ENCODE results near the gene CITED4. TPM values are rescaled to one million over a fixed set of nuclear protein-coding genes. Genes with fewer than 3 reads are reported as not detected.

The CITED4 gene
- total RNA-seq, 1 donor from 2014 or later = 4.7 TPM

GRCh38 chr1:40851643-40852042 lies 10.5 kb downstream of the CITED4 start:
- TF ChIP-seq CTCF (IDR thresholded peaks at IDR 0.05; ENCODE audit: insufficient read depth, low read length, severe bottlenecking) = no peak
- Histone ChIP-seq H3K27me3 (ENCODE audit: control insufficient read depth, insufficient read depth, low read length) (no peaks in the 10 kb centered on the region), H3K36me3 (ENCODE audit: control insufficient read depth, insufficient read depth, low read length) (no peaks in the 10 kb centered on the region), H3K4me3 (ENCODE audit: low read depth, low read length) (no peak overlapping the region)
- no peak for FAIRE-seq
- DNase-seq (ENCODE audit: low read depth) = no peak

- Histone ChIP-seq H3K36me3 (ENCODE audit: control insufficient read depth, insufficient read depth, low read length) (no peaks in the 10 kb centered on the region), H3K27me3 (ENCODE audit: control insufficient read depth, insufficient read depth, low read length) (no peaks in the 10 kb centered on the region), H3K4me3 (ENCODE audit: low read depth, low read length) (no peak overlapping the region)
- DNase-seq (ENCODE audit: low read depth) = peak; percentile 49
- no peak for FAIRE-seq
- peak; percentile 90 for TF ChIP-seq CTCF (IDR thresholded peaks at IDR 0.05; ENCODE audit: insufficient read depth, low read length, severe bottlenecking)
These were observed 12.2 kb downstream of the CITED4 start for GRCh38 chr1:40849801-40850592.

GRCh38 chr1:40848530-40849189 lies 13.5 kb downstream of the CITED4 start:
- FAIRE-seq = no peak

GRCh38 chr1:40847023-40847745 lies 15.0 kb downstream of the CITED4 start:
- FAIRE-seq = no peak
- Histone ChIP-seq H3K36me3 (ENCODE audit: control insufficient read depth, insufficient read depth, low read length) (no peaks in the 10 kb centered on the region), H3K4me3 (ENCODE audit: low read depth, low read length) (no peak overlapping the region), H3K27me3 (ENCODE audit: control insufficient read depth, insufficient read depth, low read length) (no peaks in the 10 kb centered on the region)
- TF ChIP-seq CTCF (IDR thresholded peaks at IDR 0.05; ENCODE audit: insufficient read depth, low read length, severe bottlenecking) = no peak
- DNase-seq (ENCODE audit: low read depth) = peak; percentile 65

More at GRCh38 chr1:40848530-40849189, 13.5 kb downstream of the CITED4 start:
- peak; percentile 92 for TF ChIP-seq CTCF (IDR thresholded peaks at IDR 0.05; ENCODE audit: insufficient read depth, low read length, severe bottlenecking)
- Histone ChIP-seq H3K36me3 (ENCODE audit: control insufficient read depth, insufficient read depth, low read length) (no peaks in the 10 kb centered on the region), H3K4me3 (ENCODE audit: low read depth, low read length) (no peak overlapping the region), H3K27me3 (ENCODE audit: control insufficient read depth, insufficient read depth, low read length) (no peaks in the 10 kb centered on the region)
- peak; percentile 68 for DNase-seq (ENCODE audit: low read depth)

- Histone ChIP-seq H3K36me3 (ENCODE audit: control insufficient read depth, insufficient read depth, low read length) (no peaks in the 10 kb centered on the region), H3K27me3 (ENCODE audit: control insufficient read depth, insufficient read depth, low read length) (no peaks in the 10 kb centered on the region), H3K4me3 (ENCODE audit: low read depth, low read length) (no peak overlapping the region)
- no peak for DNase-seq (ENCODE audit: low read depth)
- TF ChIP-seq CTCF (IDR thresholded peaks at IDR 0.05; ENCODE audit: insufficient read depth, low read length, severe bottlenecking) = no peak
- no peak for FAIRE-seq
These were observed 16.3 kb downstream of the CITED4 start for GRCh38 chr1:40845895-40846294.

Data from bronchial epithelial cell (primary cell).